Chondrocyte (in vitro differentiated cells): ENCODE results near the gene CPN2. TPM values are rescaled to one million over a fixed set of nuclear protein-coding genes. Genes with fewer than 3 reads are reported as not detected.

Source experiments
- DNase-seq: peaks from one replicate; pipeline ENCODE4 v3.0.0; 2021; ENCODE audit warnings: mixed read lengths, low spot score
- H3K27ac Mint-ChIP-seq: one replicate; pipeline ENCODE4 v1.8.0; 2021; ENCODE audit warnings: mild to moderate bottlenecking, moderate library complexity, mixed read lengths; ENCODE audit not compliant: unreplicated experiment
- H3K27me3 Mint-ChIP-seq: 2 replicates; pipeline ENCODE4 v1.8.0; 2021; ENCODE audit warnings: low read depth, mixed read lengths
- H3K36me3 Mint-ChIP-seq: 2 replicates; pipeline ENCODE4 v1.8.0; 2021; ENCODE audit warnings: low read depth, mixed read lengths
- H3K4me1 Mint-ChIP-seq: 2 replicates; pipeline ENCODE4 v1.8.0; 2021; ENCODE audit warnings: low read depth, mild to moderate bottlenecking, mixed read lengths
- H3K4me3 Mint-ChIP-seq: one replicate; pipeline ENCODE4 v1.8.0; 2021; ENCODE audit warnings: mild to moderate bottlenecking, moderate library complexity, mixed read lengths; ENCODE audit not compliant: unreplicated experiment
- H3K9me3 Mint-ChIP-seq: 2 replicates; pipeline ENCODE4 v1.8.0; 2021; ENCODE audit warnings: low read depth, mixed read lengths
- total RNA-seq: library from RNA; stranded (reverse); gene quantifications from 3 replicates; pipeline ENCODE4 v1.2.1, GENCODE V29; 2021
- TF ChIP-seq, protein P1 (sequence below): fragments of 200-600 bp; sonication (generic); IDR thresholded peaks from 2 replicates; pipeline ENCODE4 v1.5.0; 2021; ENCODE audit warnings: antibody characterized with exemption, mild to moderate bottlenecking, moderate library complexity

Gene CPN2
- total RNA-seq, 1 donor from 2014 or later, result not detected

DNA sequence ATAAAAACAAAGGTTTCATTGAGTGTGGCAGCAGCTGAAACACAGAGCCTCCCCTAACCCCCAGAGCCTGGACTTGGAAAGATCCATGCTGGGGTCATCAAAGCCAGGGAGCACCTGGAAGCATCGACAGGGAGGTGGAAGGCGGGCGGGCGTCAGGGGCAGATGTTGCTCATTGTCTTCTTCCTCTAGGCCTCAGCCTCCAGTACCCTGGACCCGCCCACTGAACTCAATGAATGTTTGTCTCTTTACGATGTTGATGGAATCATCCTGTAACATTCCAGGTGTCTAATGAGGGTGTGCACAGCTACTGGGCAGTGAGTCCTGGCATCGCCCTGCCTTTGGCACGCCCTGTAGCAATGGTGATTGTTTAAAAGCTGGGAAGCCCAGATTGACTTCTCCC lies 38.1 kb upstream of the CPN2 start:
- peaks cover 10% of the 10 kb centered on the region for H3K36me3 Mint-ChIP-seq
- TF ChIP-seq, protein P1, sequence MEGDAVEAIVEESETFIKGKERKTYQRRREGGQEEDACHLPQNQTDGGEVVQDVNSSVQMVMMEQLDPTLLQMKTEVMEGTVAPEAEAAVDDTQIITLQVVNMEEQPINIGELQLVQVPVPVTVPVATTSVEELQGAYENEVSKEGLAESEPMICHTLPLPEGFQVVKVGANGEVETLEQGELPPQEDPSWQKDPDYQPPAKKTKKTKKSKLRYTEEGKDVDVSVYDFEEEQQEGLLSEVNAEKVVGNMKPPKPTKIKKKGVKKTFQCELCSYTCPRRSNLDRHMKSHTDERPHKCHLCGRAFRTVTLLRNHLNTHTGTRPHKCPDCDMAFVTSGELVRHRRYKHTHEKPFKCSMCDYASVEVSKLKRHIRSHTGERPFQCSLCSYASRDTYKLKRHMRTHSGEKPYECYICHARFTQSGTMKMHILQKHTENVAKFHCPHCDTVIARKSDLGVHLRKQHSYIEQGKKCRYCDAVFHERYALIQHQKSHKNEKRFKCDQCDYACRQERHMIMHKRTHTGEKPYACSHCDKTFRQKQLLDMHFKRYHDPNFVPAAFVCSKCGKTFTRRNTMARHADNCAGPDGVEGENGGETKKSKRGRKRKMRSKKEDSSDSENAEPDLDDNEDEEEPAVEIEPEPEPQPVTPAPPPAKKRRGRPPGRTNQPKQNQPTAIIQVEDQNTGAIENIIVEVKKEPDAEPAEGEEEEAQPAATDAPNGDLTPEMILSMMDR, result no peak
- H3K4me3 Mint-ChIP-seq, result no peak overlapping the region
- H3K27me3 Mint-ChIP-seq, result peaks cover 28% of the 10 kb centered on the region
- peaks cover 21% of the 10 kb centered on the region for H3K9me3 Mint-ChIP-seq
- DNase-seq, result no peak
- H3K27ac Mint-ChIP-seq, result no peak overlapping the region
- no peaks in the 10 kb centered on the region for H3K4me1 Mint-ChIP-seq

DNA sequence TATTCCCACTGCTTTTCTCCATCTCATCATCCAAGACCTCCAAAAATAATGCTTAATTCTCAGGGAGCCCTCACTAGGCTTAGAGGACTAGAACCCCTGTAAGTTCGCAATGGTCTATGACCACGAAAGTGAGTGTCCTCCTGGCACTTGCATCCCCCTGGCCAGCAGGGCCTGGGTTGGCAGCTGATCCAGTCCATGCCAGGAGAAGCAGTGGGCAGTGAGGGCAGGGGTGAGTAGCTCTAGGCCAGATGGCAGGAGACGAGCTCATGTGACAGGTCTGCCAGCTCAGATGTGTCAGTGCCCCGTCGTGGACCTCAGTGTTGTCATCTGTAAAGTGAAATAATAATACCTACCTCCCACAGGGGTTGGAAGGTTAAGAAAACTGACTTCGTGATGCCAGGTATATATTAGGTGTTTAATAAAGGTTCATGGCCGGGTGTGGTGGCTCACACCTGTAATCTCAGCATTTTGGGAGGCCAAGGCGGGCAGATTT lies 36.8 kb upstream of the CPN2 start:
- Mint-ChIP-seq H3K36me3 (peaks cover 10% of the 10 kb centered on the region), H3K4me3 (no peak overlapping the region), H3K27me3 (peaks cover 37% of the 10 kb centered on the region), H3K4me1 (no peaks in the 10 kb centered on the region), H3K9me3 (peaks cover 21% of the 10 kb centered on the region), H3K27ac (no peak overlapping the region)
- TF ChIP-seq, protein P1, result no peak
- no peak for DNase-seq

DNA sequence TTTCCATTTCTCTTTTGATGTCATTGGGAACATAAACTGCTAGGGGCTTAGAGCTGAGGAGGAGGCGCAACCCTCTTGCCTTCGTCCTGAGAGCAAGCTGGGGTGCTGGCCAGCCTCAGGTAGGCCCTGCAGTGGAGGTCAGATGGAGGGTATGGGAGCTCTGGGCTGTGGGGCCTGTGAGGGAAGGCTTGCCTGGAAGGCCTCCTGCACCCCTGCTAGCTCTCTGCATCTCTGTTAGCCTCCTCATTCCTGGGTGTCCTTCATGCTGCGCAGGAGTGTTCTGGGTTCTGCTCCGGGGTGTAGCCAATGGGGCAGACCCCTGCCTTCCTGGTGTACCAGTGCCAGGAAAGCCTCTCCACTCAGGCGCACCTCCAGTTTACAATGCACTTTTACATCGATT lies 36.1 kb upstream of the CPN2 start:
- no peak overlapping the region for H3K4me3 Mint-ChIP-seq
- peaks cover 10% of the 10 kb centered on the region for H3K36me3 Mint-ChIP-seq
- H3K9me3 Mint-ChIP-seq, result peaks cover 21% of the 10 kb centered on the region
- H3K4me1 Mint-ChIP-seq, result no peaks in the 10 kb centered on the region
- H3K27me3 Mint-ChIP-seq, result peaks cover 41% of the 10 kb centered on the region
- no peak for DNase-seq
- TF ChIP-seq, protein P1, result no peak
- no peak overlapping the region for H3K27ac Mint-ChIP-seq

DNA sequence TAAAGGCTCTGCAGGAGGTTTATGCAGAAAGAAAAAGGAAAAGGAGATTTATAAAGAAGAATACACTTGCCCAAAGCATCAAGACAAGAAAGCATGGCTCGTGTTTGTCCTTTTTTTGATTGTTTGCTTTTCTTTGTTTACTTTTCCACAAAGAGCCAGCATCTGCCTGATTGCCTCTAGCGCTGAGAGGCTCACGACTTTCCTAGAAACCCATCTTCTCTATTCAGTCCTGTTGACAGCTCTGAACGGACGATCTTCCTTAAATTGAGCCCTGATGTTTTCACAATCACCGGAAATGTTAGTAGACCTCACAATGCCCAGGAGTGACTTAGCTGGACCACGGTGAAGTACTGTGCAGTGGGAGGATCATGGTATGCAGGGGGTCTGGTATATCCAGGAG lies 35.5 kb upstream of the CPN2 start:
- no peaks in the 10 kb centered on the region for H3K4me1 Mint-ChIP-seq
- no peak overlapping the region for H3K4me3 Mint-ChIP-seq
- H3K9me3 Mint-ChIP-seq, result peaks cover 21% of the 10 kb centered on the region
- H3K36me3 Mint-ChIP-seq, result peaks cover 10% of the 10 kb centered on the region
- no peak for DNase-seq
- no peak overlapping the region for H3K27ac Mint-ChIP-seq
- TF ChIP-seq, protein P1, result no peak
- peaks cover 41% of the 10 kb centered on the region for H3K27me3 Mint-ChIP-seq

DNA sequence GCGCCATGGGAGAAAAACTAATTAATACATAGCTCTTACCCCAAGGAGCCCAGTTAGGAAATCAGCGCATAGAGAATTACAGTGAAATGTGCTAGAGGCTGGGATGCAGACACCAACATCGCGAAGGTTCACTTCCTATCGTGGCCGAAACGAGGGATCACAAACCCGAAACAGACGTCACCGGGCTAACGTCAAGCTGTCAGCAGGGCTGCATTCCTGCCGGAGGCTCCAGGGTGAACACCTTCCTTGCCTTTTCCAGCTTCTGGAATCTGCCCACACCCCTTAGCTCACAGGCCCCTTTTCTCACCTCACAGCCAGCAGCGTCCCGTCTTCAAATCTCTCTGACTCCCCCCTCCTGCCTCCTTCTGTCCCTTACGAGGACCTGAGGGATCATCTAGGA lies 34.9 kb upstream of the CPN2 start:
- no peak for DNase-seq
- no peak overlapping the region for H3K27ac Mint-ChIP-seq
- TF ChIP-seq, protein P1, result no peak

More for the DNA sequence above, 34.9 kb upstream of the CPN2 start:
- H3K9me3 Mint-ChIP-seq, result peaks cover 17% of the 10 kb centered on the region
- peaks cover 10% of the 10 kb centered on the region for H3K36me3 Mint-ChIP-seq
- peaks cover 41% of the 10 kb centered on the region for H3K27me3 Mint-ChIP-seq
- no peak overlapping the region for H3K4me3 Mint-ChIP-seq
- peaks cover 3% of the 10 kb centered on the region for H3K4me1 Mint-ChIP-seq
